Small intestine (tissue), 7 donors: ENCODE measurements around the gene ERFE. TPM values are rescaled to one million over a fixed set of nuclear protein-coding genes. Genes with fewer than 3 reads are reported as not detected.

Source experiments
- DNase-seq, 2 donors: peaks; one replicate each; pipeline versions ENCODE4 v3.0.0 to v3.0.0-alpha.2; 2013
- FAIRE-seq: peaks from 2 replicates; lab custom pipeline; 2012; peaks lifted over from hg19 to GRCh38; lab: Jason Lieb, UNC
- H3K27ac ChIP-seq, 3 donors: one replicate each; pipeline ENCODE4 v1.5.1; 2013; ENCODE audit warnings: low read length in 2 of 3, mild to moderate bottlenecking in 2 of 3, control low read depth in 1 of 3, inconsistent platforms in 1 of 3, low read depth in 1 of 3, moderate library complexity in 1 of 3
- H3K27me3 ChIP-seq, 3 donors: one replicate each; pipeline ENCODE4 v1.6.1; 2013; ENCODE audit warnings: low read length in 3 of 3, inconsistent platforms in 1 of 3; ENCODE audit not compliant: control insufficient read depth in 3 of 3, insufficient read depth in 3 of 3
- H3K36me3 ChIP-seq, 3 donors: one replicate each; pipeline ENCODE4 v1.6.1; 2013; ENCODE audit warnings: low read length in 3 of 3, inconsistent platforms in 1 of 3, low read depth in 1 of 3, mild to moderate bottlenecking in 1 of 3, moderate library complexity in 1 of 3; ENCODE audit not compliant: control insufficient read depth in 3 of 3, insufficient read depth in 2 of 3
- H3K4me1 ChIP-seq, 3 donors: one replicate each; pipeline ENCODE4 v1.6.1; 2013; ENCODE audit warnings: low read length in 2 of 3, inconsistent platforms in 1 of 3, low read depth in 1 of 3, mild to moderate bottlenecking in 1 of 3, moderate library complexity in 1 of 3; ENCODE audit not compliant: control insufficient read depth in 3 of 3, insufficient read depth in 2 of 3
- H3K4me3 ChIP-seq, 3 donors: one replicate each; pipeline ENCODE4 v1.5.1; 2013; ENCODE audit warnings: low read length in 3 of 3, control low read depth in 1 of 3, inconsistent platforms in 1 of 3, low read depth in 1 of 3, mild to moderate bottlenecking in 1 of 3, moderate library complexity in 1 of 3
- H3K9me3 ChIP-seq, 2 donors: one replicate each; pipeline ENCODE4 v1.6.1; 2013; ENCODE audit warnings: low read depth in 1 of 2, low read length in 1 of 2; ENCODE audit not compliant: control insufficient read depth in 2 of 2, insufficient read depth in 1 of 2
- WGBS, 3 donors: extraction: QIAGEN DNeasy Blood & Tissue Kit; methylation state at CpG; one replicate each; pipeline ENCODE4 v1.1.7; 2013; 5-methylcytosine and 5-hydroxymethylcytosine counted together
- polyA plus RNA-seq, 4 donors: library from polyadenylated mRNA; stranded (reverse) in 3 of 4; unstranded in 1 of 4; fragments of 200-250 nt in 3 of 4; fragments of 120-200 nt in 1 of 4; gene quantifications; one replicate each; pipeline versions ENCODE4 v1.2.1 to v1.2.3, GENCODE V29; 2013
- donor health status: healthy with polysubstance abuse.
- donor health status: control.
- donor health status: control.
- donor health status: Bipolar disorder and iron deficiency.
- donor health status: healthy.

Gene ERFE
- polyA plus RNA-seq, 4 donors = 0.92 to 1.8 TPM; not detected in 2

- WGBS, 3 donors = 19 to 56% (median 34%) methylated on average over 15 of the region's 15 CpGs
- no peak for FAIRE-seq
- Histone ChIP-seq H3K4me3 (no peak overlapping the region), H3K36me3 (no peaks in the 10 kb centered on the region), H3K27me3 (peaks cover 0 to 6% (median 3%) of the 10 kb centered on the region in 3 donors), H3K27ac (no peak overlapping the region), H3K9me3 (no peaks in the 10 kb centered on the region), H3K4me1 (no peaks in the 10 kb centered on the region)
- DNase-seq = no peak
Measured at GRCh38 chr2:238119756-238120462, 38.9 kb upstream of the ERFE start.

- H3K9me3 ChIP-seq = no peaks in the 10 kb centered on the region
- H3K4me3 ChIP-seq = no peak overlapping the region
- H3K36me3 ChIP-seq = no peaks in the 10 kb centered on the region
- no peak overlapping the region for H3K27ac ChIP-seq
- no peak for FAIRE-seq
- no peaks in the 10 kb centered on the region for H3K4me1 ChIP-seq
- DNase-seq = no peak
- WGBS, 3 donors = 38 to 47% (median 42%) methylated on average over 30 of the region's 30 CpGs
- peaks cover 0 to 6% (median 3%) of the 10 kb centered on the region in 3 donors for H3K27me3 ChIP-seq
Measured at GRCh38 chr2:238120463-238121298, 38.1 kb upstream of the ERFE start.

GRCh38 chr2:238121511-238122286 lies 37.1 kb upstream of the ERFE start:
- Histone ChIP-seq H3K36me3 (no peaks in the 10 kb centered on the region), H3K9me3 (no peaks in the 10 kb centered on the region), H3K4me3 (no peak overlapping the region), H3K27ac (no peak overlapping the region), H3K27me3 (peaks cover 0 to 6% (median 3%) of the 10 kb centered on the region in 3 donors), H3K4me1 (no peaks in the 10 kb centered on the region)
- WGBS, 3 donors = 88 to 90% (median 89%) methylated on average over 27 of the region's 27 CpGs
- DNase-seq = no peak
- FAIRE-seq = no peak

- Histone ChIP-seq H3K27me3 (peaks cover 0 to 6% (median 3%) of the 10 kb centered on the region in 3 donors), H3K36me3 (no peaks in the 10 kb centered on the region), H3K27ac (no peak overlapping the region), H3K4me3 (no peak overlapping the region), H3K9me3 (no peaks in the 10 kb centered on the region), H3K4me1 (peaks cover 0 to 2% (median 0%) of the 10 kb centered on the region in 3 donors)
- FAIRE-seq (no peak), DNase-seq (no peak)
- WGBS, 3 donors = 87 to 88% (median 87%) methylated on average over 29 of the region's 29 CpGs
Measured at GRCh38 chr2:238122287-238123217, 36.2 kb upstream of the ERFE start.

GRCh38 chr2:238123218-238123971 lies 35.4 kb upstream of the ERFE start:
- DNase-seq (no peak), FAIRE-seq (no peak)
- peaks cover 0 to 4% (median 0%) of the 10 kb centered on the region in 3 donors for H3K4me1 ChIP-seq
- H3K4me3 ChIP-seq = no peak overlapping the region
- H3K27me3 ChIP-seq = peaks cover 0 to 6% (median 3%) of the 10 kb centered on the region in 3 donors
- H3K36me3 ChIP-seq = no peaks in the 10 kb centered on the region
- H3K9me3 ChIP-seq = no peaks in the 10 kb centered on the region
- 81 to 88% (median 82%) methylated on average over 21 to 22 of the region's 22 CpGs for WGBS, 3 donors
- no peak overlapping the region for H3K27ac ChIP-seq

GRCh38 chr2:238123991-238124470 lies 34.7 kb upstream of the ERFE start:
- H3K4me3 ChIP-seq = no peak overlapping the region
- H3K27me3 ChIP-seq = peaks cover 0 to 4% (median 3%) of the 10 kb centered on the region in 3 donors
- WGBS, 3 donors = 76 to 78% (median 77%) methylated on average over 13 to 14 of the region's 14 CpGs
- no peaks in the 10 kb centered on the region for H3K9me3 ChIP-seq
- FAIRE-seq = no peak
- no peak for DNase-seq
- no peak overlapping the region for H3K27ac ChIP-seq
- H3K36me3 ChIP-seq = no peaks in the 10 kb centered on the region
- peaks cover 0 to 4% (median 0%) of the 10 kb centered on the region in 3 donors for H3K4me1 ChIP-seq

- FAIRE-seq (no peak), DNase-seq (no peak)
- Histone ChIP-seq H3K27ac (no peak overlapping the region), H3K36me3 (no peaks in the 10 kb centered on the region), H3K4me1 (peaks cover 0 to 4% (median 0%) of the 10 kb centered on the region in 3 donors), H3K4me3 (no peak overlapping the region), H3K9me3 (no peaks in the 10 kb centered on the region), H3K27me3 (peaks cover 0 to 4% (median 3%) of the 10 kb centered on the region in 3 donors)
- WGBS, 3 donors = 87 to 94% (median 93%) methylated on average over 19 of the region's 19 CpGs
Measured at GRCh38 chr2:238124488-238125126, 34.2 kb upstream of the ERFE start.
